NK-92 treated with Interleukin-12 subunit alpha and Interleukin-12 subunit beta, amount 100 ng/mL, for 24 hours (cell line): ENCODE data around the gene CD46.

Experiments
- DNase-seq: peaks from one replicate; lab custom pipeline; 2025; lab: John Stamatoyannopoulos, UW

Gene CD46

GRCh38 chr1:207797229-207797973, 45.5 kb downstream of the CD46 start:
- peak; percentile 51 for DNase-seq

GRCh38 chr1:207798847-207799246, 47.0 kb downstream of the CD46 start:
- no peak for DNase-seq

- no peak for DNase-seq
Observed at GRCh38 chr1:207799989-207800648, 48.3 kb downstream of the CD46 start.

- DNase-seq: no peak
Observed at GRCh38 chr1:207801819-207802218, 50.0 kb downstream of the CD46 start.

- DNase-seq: no peak
Observed at GRCh38 chr1:207803678-207804077, 51.8 kb downstream of the CD46 start.

DNA sequence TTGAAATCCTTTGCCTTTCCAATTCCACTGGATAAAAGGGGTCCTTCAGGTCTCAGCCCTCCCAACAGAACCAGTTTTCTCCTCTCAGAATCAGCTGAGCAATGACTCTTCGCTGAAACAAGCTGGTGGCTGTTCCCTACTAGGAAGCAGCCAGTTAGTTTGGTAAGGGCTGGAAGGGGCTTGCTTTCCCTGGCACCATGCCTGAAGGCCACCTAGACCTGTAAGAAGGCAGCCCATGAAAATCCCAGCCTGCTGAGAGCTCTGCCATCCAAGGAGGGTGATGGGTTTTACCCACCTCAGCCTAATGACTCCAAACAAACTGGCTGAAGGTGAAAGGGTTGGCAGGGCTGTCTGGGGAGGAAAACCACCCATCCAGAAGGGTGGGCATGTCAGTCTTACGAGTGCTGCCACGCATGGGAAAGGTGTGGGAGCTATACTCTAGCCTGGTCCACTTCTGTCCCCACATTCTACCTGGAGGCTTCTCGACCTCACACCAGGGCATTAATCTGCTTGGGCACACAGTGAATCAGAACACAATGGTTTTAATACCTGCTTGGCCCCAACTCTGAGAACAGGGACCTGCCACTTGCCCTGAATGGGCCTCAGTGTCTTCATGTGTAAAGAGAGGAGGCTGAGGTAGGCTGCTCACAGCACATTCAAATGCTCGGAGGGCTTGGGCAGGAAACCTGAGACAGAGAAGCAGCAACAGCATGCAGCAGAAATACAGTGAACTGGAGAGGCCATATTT, 53.0 kb downstream of the CD46 start:
- DNase-seq: no peak

DNA sequence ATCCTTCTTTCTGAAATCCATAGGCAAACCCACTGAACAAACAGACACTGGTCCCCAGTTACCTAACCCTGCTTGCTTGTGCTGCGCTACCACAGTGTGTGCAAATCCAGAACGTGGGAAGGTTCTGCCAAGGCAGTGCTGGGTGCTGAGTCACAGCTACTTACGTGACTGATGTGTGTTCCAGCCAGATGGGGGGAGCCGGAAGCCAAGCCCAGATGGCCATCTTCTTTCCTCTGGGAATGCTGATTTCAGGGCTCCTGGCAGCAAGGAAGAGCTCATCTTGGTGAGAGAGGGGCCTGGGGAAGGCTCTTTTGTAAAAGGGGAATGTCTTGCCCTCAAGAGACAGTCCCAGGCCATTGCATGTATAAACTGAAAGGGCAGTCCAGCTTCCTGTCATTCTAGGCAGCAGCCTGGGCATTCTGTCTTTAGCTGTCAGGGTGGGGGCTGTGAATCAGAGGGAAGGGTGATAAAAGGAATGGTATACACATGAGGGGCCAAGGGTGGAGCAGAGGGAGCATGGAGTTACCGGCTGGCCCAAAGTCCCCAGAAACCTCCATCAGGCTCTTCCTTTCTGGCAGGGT, 54.1 kb downstream of the CD46 start:
- DNase-seq: no peak

GRCh38 chr1:207806531-207807325, 54.9 kb downstream of the CD46 start:
- no peak for DNase-seq

- no peak for DNase-seq
Observed at GRCh38 chr1:207807326-207807689, 55.5 kb downstream of the CD46 start.

DNA sequence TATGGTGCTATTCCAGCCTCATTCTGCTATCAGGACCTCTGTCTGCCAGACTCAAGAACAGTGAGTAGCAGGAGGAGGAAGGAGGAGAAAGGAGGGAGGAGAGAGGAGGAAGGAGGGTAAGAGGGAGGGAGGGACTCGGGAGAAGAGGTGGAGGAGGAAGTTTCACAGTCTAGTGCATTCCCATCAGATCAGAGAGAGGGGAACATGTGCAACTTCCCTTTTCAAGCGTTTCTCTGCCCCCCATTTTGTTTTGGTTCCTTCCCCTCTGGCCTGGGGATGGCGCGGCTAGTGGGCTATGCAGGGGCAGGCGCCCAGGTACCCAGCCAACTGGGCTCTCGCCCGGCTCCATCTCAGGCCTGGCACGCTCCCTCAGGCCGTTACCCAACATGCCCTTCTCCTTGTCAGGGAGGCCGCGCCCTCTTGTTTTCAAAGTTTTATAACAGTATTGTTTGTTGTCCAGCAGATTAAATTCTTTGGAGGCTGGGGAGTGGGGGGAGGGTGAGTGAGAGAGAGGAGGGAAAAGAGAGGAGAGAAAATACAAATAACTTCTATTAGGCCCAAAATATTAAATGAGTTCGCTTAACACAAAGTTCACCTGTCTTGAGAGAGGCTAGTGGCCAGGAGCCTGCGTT, 56.0 kb downstream of the CD46 start:
- no peak for DNase-seq

GRCh38 chr1:207808322-207808705, 56.5 kb downstream of the CD46 start:
- DNase-seq: no peak

GRCh38 chr1:207808911-207809555, 57.2 kb downstream of the CD46 start:
- DNase-seq: no peak

- DNase-seq: no peak
Observed at GRCh38 chr1:207810173-207810572, 58.3 kb downstream of the CD46 start.

DNA sequence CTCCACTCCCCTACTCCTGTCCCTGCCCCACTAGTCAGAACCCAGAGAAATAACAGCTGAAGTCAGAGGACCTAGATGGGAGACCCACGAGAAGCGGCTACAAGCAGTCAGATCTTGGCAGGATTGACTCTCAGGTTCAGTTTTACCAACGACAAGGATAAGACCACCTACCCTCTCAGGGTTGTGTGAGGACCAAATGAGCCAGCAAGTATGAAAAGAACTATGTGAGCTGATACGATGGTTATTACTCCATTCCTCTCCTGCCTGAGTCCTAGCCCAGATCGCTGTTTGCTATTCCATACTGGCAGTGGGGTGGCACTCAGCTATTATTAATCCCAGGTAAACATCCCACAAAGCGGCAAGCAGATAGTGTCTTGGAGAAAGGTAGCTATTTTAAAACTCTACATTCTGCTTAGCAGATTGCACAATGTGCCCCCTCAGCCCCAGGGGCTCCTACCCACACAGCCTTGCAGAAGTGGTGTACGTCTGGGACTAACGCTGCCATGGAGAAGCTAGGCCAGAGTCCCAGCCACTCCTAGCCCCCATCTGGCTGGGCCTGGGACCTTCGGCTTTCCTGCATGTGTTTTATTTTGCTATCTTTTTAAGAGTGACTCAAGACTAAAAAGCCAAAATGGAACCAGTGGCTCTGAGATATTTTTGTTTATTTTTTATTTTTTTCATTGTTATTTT, 58.9 kb downstream of the CD46 start:
- no peak for DNase-seq

GRCh38 chr1:207811319-207811718, 59.5 kb downstream of the CD46 start:
- DNase-seq: no peak

DNA sequence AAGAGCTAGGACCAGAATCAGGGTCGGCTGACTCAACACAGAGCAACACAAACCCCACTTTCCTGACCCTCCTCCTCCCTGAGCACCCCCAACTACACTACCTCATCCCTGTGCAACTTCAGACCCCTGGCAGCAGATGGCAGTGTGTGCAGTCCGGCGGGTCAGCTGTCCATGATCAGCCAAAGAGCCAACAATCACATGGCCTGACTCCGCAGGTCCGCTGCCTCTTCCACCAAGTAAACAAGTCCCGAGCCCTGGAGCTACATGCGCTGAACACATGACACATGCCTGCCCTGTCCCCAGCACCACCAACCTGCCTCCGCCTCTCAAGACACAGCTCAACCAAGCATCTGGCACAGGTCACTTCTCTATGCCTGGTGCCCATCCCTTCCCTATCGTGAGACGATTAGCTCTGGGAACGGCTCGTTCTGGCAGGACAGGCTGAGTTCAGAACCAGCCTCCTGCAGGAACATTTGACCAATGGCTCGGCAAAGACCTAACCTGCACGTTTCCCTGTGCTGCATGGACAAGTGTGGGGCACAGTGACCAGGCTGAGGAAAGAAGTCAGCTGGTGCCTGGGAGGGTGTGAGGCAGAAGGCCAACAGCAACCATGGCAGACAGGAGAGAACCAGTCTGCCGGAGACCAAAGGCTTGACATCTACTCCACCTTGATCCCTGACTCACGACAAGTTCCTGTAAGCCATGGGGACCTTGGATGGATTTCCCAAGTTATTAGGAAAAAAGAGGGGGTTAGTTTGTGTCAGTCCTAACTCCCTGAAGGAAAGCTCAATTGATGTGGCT, 60.3 kb downstream of the CD46 start:
- DNase-seq: no peak

DNA sequence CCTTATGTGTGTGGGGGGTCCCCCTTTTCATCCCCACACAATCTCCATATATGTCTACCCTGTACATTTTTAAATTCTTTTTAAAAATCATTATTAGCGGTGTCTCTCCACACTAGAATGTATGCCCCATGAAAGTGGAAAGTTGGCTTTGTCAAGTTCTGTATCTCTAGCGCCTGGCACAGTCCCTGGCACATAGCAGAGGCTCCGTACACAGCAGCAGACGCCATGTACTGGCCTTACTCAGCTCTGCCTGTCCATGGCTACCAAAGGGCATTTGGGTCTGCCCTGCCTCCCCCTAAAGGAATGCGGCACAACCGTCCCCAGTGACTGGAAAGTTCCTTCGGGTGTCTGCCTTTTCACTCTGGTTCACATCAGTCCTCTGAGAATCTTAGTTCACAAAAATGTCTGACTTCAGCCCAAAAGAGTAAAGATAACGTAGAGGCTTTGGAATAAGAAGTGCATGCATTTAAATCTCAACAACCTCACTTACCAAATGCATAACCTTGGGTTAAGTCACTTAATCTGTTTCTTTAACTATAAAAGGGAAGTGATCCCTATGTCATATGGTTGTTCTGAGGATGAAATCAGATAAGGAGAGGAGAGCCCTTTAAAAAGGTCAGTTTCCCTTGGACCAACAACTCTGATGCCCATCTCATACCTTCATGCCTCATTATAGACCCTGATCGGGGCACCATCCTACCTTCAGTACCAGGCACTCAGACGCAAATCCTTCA, 61.1 kb downstream of the CD46 start:
- DNase-seq: no peak

DNA sequence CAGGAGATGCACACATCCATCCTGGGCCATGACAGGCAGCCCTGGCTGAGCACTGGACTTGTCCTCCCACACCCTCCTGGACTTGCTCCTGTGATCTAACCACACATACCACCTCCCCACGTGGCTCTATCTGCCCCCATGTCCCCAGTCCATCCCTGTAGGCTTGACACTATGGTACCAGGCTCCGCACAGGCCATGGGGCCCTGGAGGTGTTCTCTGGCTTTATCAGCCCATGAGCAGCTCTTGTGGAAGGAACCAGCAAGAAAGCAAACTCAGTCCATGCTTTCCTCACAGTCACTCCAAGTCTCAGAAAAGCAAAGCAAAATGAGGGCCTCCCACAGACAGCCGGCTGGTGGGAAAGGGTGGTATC, 61.6 kb downstream of the CD46 start:
- DNase-seq: no peak

- no peak for DNase-seq
Observed at GRCh38 chr1:207813946-207814345, 62.1 kb downstream of the CD46 start.
